ENCODE measurements around the gene SERINC5.

DNA sequence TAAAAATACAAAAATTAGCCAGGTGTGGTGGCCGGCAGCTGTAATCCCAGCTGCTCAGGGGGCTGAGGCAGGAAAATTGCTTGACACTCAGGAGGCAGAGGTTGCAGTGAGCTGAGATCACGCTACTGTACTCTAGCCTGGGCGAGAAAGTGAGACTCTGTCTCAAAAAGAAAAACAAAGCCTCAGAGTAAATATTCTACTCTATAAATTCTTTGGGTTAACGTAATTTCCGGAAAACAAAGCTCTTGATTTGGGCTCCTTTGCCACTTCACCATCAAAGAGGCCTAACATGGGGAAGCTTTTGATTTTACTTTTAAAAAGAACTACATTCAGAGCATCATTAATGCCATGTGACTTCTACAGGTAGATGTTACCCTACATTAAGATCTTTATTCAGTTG, 103.1 kb downstream of the SERINC5 start:
- TF ChIP-seq POLR2A (IDR thresholded peaks at IDR 0.05), result no peak
- TF ChIP-seq, protein P1, sequence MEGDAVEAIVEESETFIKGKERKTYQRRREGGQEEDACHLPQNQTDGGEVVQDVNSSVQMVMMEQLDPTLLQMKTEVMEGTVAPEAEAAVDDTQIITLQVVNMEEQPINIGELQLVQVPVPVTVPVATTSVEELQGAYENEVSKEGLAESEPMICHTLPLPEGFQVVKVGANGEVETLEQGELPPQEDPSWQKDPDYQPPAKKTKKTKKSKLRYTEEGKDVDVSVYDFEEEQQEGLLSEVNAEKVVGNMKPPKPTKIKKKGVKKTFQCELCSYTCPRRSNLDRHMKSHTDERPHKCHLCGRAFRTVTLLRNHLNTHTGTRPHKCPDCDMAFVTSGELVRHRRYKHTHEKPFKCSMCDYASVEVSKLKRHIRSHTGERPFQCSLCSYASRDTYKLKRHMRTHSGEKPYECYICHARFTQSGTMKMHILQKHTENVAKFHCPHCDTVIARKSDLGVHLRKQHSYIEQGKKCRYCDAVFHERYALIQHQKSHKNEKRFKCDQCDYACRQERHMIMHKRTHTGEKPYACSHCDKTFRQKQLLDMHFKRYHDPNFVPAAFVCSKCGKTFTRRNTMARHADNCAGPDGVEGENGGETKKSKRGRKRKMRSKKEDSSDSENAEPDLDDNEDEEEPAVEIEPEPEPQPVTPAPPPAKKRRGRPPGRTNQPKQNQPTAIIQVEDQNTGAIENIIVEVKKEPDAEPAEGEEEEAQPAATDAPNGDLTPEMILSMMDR (IDR thresholded peaks at IDR 0.05), result no peak

Data from thyroid gland (tissue), 4 donors.